Endothelial cell of umbilical vein (primary cell): Measurements from ENCODE around the gene FAM204A.

Experiments
- CTCF ChIP-seq, 2 donors: IDR thresholded peaks; 1 replicate in 1 of 2; 2 replicates in 1 of 2; pipeline ENCODE4 v1.5.1; 2011; ENCODE audit warnings: low read length in 2 of 2, mild to moderate bottlenecking in 2 of 2, moderate library complexity in 2 of 2, control low read depth in 1 of 2, inconsistent platforms in 1 of 2, low read depth in 1 of 2; ENCODE audit not compliant: insufficient read depth in 1 of 2; ENCODE audit errors: extremely low read depth in 1 of 2
- EZH2 ChIP-seq: IDR thresholded peaks from 2 replicates; pipeline ENCODE4 v1.6.1; 2012; ENCODE audit warnings: borderline replicate concordance, low read depth, mild to moderate bottlenecking, moderate library complexity, low read length, inconsistent platforms; ENCODE audit not compliant: severe bottlenecking
- POLR2A ChIP-seq: IDR thresholded peaks from 2 replicates; pipeline ENCODE4 v1.6.1; 2012; ENCODE audit warnings: low read depth, mild to moderate bottlenecking, control low read depth, low read length
- POLR2AphosphoS5 ChIP-seq: IDR thresholded peaks from 2 replicates; pipeline ENCODE4 v1.6.1; 2012; ENCODE audit warnings: low read depth, mild to moderate bottlenecking, control low read depth, low read length, moderate library complexity; ENCODE audit not compliant: insufficient read depth

GRCh38 chr10:118314882-118315281 is 27.2 kb downstream of the FAM204A start:
- TF ChIP-seq CTCF (IDR thresholded peaks at IDR 0.05; ENCODE audit: extremely low read depth in 1 of 2, insufficient read depth in 1 of 2, low read depth in 1 of 2, low read length in 2 of 2) (no peak), POLR2A (no peak), EZH2 (no peak), POLR2AphosphoS5 (no peak)
